ENCODE measurements around the gene COL4A2.

Gene COL4A2

DNA sequence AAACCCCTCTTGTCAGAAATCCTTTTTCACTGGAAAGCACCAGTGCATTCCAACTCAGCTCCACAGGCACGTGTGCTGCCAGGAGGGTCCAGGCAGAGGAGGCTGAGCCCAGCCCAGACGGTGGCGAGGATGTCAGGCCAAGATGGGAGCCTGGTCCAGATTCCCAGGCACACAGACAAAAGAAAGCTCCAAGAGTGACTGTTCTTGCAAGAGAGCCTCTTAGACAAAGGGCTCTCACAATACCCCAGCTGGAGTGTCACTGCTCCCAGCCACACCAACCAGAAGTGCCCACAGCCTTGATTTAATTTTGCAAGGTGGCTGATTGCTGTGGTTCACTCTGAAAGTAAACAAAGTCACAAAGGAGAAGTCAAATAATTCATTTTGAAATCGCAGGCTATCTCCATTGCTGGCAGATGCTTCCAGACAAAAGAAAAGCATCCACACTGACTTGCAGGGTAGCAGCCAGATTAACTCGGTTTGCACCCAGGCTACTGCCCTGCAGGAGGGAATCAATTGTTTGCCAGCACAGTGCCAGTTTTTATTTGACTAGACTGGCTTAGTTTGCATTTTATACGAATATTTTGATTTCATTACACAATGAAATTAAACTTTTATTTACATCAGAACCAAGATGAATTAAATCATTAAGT lies 159.3 kb downstream of the COL4A2 start:
- TF ChIP-seq, protein P1, sequence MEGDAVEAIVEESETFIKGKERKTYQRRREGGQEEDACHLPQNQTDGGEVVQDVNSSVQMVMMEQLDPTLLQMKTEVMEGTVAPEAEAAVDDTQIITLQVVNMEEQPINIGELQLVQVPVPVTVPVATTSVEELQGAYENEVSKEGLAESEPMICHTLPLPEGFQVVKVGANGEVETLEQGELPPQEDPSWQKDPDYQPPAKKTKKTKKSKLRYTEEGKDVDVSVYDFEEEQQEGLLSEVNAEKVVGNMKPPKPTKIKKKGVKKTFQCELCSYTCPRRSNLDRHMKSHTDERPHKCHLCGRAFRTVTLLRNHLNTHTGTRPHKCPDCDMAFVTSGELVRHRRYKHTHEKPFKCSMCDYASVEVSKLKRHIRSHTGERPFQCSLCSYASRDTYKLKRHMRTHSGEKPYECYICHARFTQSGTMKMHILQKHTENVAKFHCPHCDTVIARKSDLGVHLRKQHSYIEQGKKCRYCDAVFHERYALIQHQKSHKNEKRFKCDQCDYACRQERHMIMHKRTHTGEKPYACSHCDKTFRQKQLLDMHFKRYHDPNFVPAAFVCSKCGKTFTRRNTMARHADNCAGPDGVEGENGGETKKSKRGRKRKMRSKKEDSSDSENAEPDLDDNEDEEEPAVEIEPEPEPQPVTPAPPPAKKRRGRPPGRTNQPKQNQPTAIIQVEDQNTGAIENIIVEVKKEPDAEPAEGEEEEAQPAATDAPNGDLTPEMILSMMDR (IDR thresholded peaks at IDR 0.05; ENCODE audit: low read length) = no peak
- TF ChIP-seq EZH2phosphoT487 (IDR thresholded peaks at IDR 0.05; ENCODE audit: low read length) (no peak), EZH2 (optimal IDR thresholded peaks at IDR 0.05; ENCODE audit: low read depth, low read length) (no peak)
- Histone ChIP-seq H3K4me3 (ENCODE audit: low read length) (no peak overlapping the region), H2AFZ (ENCODE audit: low read length) (no peak overlapping the region), H4K20me1 (ENCODE audit: insufficient read depth, low read length) (no peaks in the 10 kb centered on the region), H3K4me2 (ENCODE audit: low read depth, low read length) (no peak overlapping the region), H3K27me3 (replicated peaks; ENCODE audit: insufficient read depth, low read length) (no peaks in the 10 kb centered on the region), H3K9me3 (replicated peaks; ENCODE audit: insufficient read depth, low read length) (no peaks in the 10 kb centered on the region), H3K79me2 (ENCODE audit: low read length) (no peaks in the 10 kb centered on the region), H3F3A (ENCODE audit: insufficient read depth, low read length) (no peaks in the 10 kb centered on the region), H3K27ac (ENCODE audit: low read length) (no peak overlapping the region), H3K9me2 (replicated peaks; ENCODE audit: insufficient read depth, low read length) (no peaks in the 10 kb centered on the region), H3K36me3 (replicated peaks; ENCODE audit: insufficient read depth, low read length) (no peaks in the 10 kb centered on the region), H3K4me1 (ENCODE audit: low read length) (no peaks in the 10 kb centered on the region), H3K9ac (ENCODE audit: low read length) (no peak overlapping the region)
- no peak for DNase-seq

DNA sequence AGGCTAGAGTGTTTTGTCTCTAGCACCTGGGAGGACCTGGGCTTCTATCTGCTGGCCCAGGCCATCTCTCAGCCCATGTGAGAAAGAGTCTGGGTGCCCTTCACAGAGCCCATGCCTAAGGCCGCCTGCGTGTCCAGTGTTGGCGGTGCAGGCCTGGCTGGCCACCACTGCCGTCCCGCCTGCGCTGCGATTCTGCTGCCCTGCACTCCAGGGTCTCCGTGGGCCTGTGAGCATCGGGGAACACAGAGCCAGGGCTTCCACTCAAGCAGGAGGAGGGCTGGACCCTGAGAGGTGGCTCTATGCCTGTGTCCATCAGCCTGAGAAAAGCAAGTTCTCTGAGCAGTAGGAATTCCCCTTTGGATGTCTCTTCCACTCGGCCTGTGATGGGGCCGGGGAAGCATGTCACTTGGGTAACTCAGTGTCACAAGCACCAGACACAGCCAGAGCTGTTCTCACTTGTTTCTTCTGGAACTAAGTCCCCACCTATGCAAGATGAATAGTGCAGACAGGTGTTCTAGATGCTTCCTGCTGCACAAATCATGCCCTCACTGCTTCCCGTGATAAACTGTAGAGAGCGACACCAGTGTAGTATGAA lies 160.5 kb downstream of the COL4A2 start:
- Histone ChIP-seq H3K9ac (ENCODE audit: low read length) (no peak overlapping the region), H3K4me1 (ENCODE audit: low read length) (no peaks in the 10 kb centered on the region; the same call in 1 of the 2 replicates), H4K20me1 (ENCODE audit: insufficient read depth, low read length) (no peaks in the 10 kb centered on the region), H3K4me2 (ENCODE audit: low read depth, low read length) (no peak overlapping the region), H3K27ac (ENCODE audit: low read length) (no peak overlapping the region), H3K4me3 (ENCODE audit: low read length) (no peak overlapping the region), H2AFZ (ENCODE audit: low read length) (no peak overlapping the region), H3F3A (ENCODE audit: insufficient read depth, low read length) (no peaks in the 10 kb centered on the region), H3K27me3 (replicated peaks; ENCODE audit: insufficient read depth, low read length) (no peaks in the 10 kb centered on the region), H3K79me2 (ENCODE audit: low read length) (no peaks in the 10 kb centered on the region), H3K36me3 (replicated peaks; ENCODE audit: insufficient read depth, low read length) (no peaks in the 10 kb centered on the region), H3K9me2 (replicated peaks; ENCODE audit: insufficient read depth, low read length) (no peaks in the 10 kb centered on the region), H3K9me3 (replicated peaks; ENCODE audit: insufficient read depth, low read length) (no peaks in the 10 kb centered on the region)
- DNase-seq = no peak
- TF ChIP-seq EZH2 (optimal IDR thresholded peaks at IDR 0.05; ENCODE audit: low read depth, low read length) (no peak), EZH2phosphoT487 (IDR thresholded peaks at IDR 0.05; ENCODE audit: low read length) (no peak)
- TF ChIP-seq, protein P1 (IDR thresholded peaks at IDR 0.05; ENCODE audit: low read length) = no peak

DNA sequence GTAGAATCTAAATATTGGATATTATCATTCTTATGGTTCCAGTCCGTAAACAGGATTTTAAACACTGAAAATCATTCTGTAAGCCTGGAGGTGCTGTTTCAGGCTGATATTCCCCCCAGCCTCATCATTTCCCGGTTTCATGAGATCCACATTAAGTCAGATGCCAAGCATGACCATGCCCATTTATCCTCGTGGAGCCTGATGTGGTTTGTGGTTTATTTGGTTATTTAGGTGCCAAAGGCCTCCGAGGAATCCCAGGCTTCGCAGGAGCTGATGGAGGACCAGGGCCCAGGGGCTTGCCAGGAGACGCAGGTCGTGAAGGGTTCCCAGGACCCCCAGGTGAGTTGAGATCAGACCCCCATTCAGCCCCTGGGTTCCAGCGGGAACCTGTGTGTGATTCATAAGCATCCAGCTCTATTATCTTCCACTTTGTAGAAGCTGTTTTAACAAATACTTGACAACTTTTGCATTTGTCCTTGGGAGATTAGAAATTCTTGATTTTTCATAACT lies 162.0 kb downstream of the COL4A2 start:
- Histone ChIP-seq H2AFZ (ENCODE audit: low read length) (no peak overlapping the region), H3K4me1 (ENCODE audit: low read length) (no peaks in the 10 kb centered on the region; the same call in 1 of the 2 replicates), H3K27ac (ENCODE audit: low read length) (no peak overlapping the region), H3K9me2 (replicated peaks; ENCODE audit: insufficient read depth, low read length) (no peaks in the 10 kb centered on the region), H3K4me2 (ENCODE audit: low read depth, low read length) (no peak overlapping the region), H3F3A (ENCODE audit: insufficient read depth, low read length) (no peaks in the 10 kb centered on the region), H3K79me2 (ENCODE audit: low read length) (no peaks in the 10 kb centered on the region), H3K9ac (ENCODE audit: low read length) (no peak overlapping the region), H4K20me1 (ENCODE audit: insufficient read depth, low read length) (no peaks in the 10 kb centered on the region), H3K9me3 (replicated peaks; ENCODE audit: insufficient read depth, low read length) (no peaks in the 10 kb centered on the region), H3K36me3 (replicated peaks; ENCODE audit: insufficient read depth, low read length) (no peaks in the 10 kb centered on the region), H3K27me3 (replicated peaks; ENCODE audit: insufficient read depth, low read length) (no peaks in the 10 kb centered on the region), H3K4me3 (ENCODE audit: low read length) (no peak overlapping the region)
- no peak for DNase-seq
- TF ChIP-seq EZH2 (optimal IDR thresholded peaks at IDR 0.05; ENCODE audit: low read depth, low read length) = no peak
- no peak for TF ChIP-seq EZH2phosphoT487 (IDR thresholded peaks at IDR 0.05; ENCODE audit: low read length)
- TF ChIP-seq, protein P1 (IDR thresholded peaks at IDR 0.05; ENCODE audit: low read length) = no peak

All from MM.1S (cell line).